ENCODE data around the gene MAP1LC3B.

MAP1LC3B gene

DNA sequence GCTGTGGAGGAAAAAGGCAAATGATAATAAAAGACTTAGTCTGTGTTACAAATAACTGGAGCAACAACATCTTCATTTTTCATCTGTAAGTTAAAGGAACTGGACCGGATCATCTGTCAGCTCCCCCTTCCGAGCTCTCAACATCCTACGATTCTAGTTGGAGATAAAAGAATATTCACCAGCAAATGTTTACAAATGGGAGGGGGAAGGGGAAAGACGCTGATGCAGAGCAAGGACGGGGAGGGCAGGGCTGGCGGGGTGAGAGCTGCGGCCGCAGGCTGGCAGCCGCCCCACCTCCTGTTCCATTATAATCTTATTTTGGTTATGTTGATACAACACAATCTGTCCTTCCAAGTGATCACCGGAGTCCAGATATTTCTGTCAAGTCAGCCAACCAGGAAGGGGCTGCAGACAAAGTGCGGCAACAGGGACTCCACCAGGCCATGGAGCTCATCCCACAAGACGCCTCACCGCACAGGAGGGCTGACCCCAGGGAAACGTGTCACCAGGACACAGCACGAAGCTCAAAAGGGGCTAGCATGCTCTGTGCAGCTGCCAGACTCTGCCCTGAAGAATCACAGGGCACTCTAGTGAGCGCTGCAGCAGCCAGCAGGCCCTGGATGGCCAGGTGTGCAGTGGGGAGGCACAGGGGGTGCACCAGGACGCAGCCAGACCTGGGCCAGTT lies 28.2 kb upstream of the MAP1LC3B start:
- no peak overlapping the region for H3K9ac ChIP-seq (ENCODE audit: low read length)
- no peak overlapping the region for H3K4me3 ChIP-seq (ENCODE audit: low read length)
- no peaks in the 10 kb centered on the region for H3K27me3 ChIP-seq (replicated peaks; ENCODE audit: insufficient read depth, low read length)

DNA sequence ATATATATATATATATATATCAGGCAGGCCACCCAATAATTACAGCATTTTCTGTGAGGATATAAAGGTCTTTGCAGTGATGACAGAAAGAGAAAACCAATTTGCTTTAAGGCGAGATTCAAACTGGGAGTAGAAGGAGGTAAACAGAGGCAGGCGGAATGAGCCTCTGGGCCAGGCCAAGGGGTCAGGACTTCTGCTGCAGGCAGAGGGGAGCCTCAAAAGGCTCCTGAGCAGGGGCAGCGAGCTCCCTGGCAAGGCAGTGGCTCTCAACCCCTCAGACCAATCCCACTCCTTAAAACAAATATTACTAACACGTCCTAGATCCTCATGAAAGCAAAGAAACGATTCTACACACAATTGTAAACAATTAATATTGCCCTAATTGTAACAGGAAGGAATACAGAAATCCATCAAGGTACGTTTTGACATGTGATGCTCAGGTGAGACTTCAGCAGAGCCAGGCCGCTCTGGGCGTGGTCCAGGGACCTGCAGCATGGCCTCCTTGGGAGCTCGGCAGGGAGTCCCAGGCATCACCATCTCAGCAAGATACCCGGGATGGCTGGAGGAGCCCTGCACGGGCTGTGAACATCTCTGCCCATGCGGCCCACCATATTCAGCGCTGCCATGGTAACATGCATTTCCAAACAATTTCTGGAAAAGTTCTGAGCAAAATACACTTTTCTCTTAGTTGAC lies 27.0 kb upstream of the MAP1LC3B start:
- no peaks in the 10 kb centered on the region for H4K20me1 ChIP-seq (ENCODE audit: insufficient read depth, low read length)
- no peak overlapping the region for H3K27ac ChIP-seq (ENCODE audit: low read length)
- no peak overlapping the region for H3K4me2 ChIP-seq (ENCODE audit: low read depth, low read length)

More for the DNA sequence above, 28.2 kb upstream of the MAP1LC3B start:
- no peak for DNase-seq
- H4K20me1 ChIP-seq (ENCODE audit: insufficient read depth, low read length): no peaks in the 10 kb centered on the region
- H3K79me2 ChIP-seq (ENCODE audit: low read length): peaks cover 5% of the 10 kb centered on the region; the same call in 1 of the 2 replicates
- H3K27ac ChIP-seq (ENCODE audit: low read length): no peak overlapping the region
- TF ChIP-seq, protein P1, sequence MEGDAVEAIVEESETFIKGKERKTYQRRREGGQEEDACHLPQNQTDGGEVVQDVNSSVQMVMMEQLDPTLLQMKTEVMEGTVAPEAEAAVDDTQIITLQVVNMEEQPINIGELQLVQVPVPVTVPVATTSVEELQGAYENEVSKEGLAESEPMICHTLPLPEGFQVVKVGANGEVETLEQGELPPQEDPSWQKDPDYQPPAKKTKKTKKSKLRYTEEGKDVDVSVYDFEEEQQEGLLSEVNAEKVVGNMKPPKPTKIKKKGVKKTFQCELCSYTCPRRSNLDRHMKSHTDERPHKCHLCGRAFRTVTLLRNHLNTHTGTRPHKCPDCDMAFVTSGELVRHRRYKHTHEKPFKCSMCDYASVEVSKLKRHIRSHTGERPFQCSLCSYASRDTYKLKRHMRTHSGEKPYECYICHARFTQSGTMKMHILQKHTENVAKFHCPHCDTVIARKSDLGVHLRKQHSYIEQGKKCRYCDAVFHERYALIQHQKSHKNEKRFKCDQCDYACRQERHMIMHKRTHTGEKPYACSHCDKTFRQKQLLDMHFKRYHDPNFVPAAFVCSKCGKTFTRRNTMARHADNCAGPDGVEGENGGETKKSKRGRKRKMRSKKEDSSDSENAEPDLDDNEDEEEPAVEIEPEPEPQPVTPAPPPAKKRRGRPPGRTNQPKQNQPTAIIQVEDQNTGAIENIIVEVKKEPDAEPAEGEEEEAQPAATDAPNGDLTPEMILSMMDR (IDR thresholded peaks at IDR 0.05; ENCODE audit: low read length): no peak
- TF ChIP-seq EZH2phosphoT487 (IDR thresholded peaks at IDR 0.05; ENCODE audit: low read length) (no peak), EZH2 (optimal IDR thresholded peaks at IDR 0.05; ENCODE audit: low read depth, low read length) (no peak)
- no peaks in the 10 kb centered on the region for H3K36me3 ChIP-seq (replicated peaks; ENCODE audit: insufficient read depth, low read length)
- no peaks in the 10 kb centered on the region for H3F3A ChIP-seq (ENCODE audit: insufficient read depth, low read length)
- no peak overlapping the region for H2AFZ ChIP-seq (ENCODE audit: low read length)
- H3K9me3 ChIP-seq (replicated peaks; ENCODE audit: insufficient read depth, low read length): no peaks in the 10 kb centered on the region
- no peak overlapping the region for H3K4me2 ChIP-seq (ENCODE audit: low read depth, low read length)
- no peaks in the 10 kb centered on the region for H3K4me1 ChIP-seq (ENCODE audit: low read length)
- no peaks in the 10 kb centered on the region for H3K9me2 ChIP-seq (replicated peaks; ENCODE audit: insufficient read depth, low read length)

DNA sequence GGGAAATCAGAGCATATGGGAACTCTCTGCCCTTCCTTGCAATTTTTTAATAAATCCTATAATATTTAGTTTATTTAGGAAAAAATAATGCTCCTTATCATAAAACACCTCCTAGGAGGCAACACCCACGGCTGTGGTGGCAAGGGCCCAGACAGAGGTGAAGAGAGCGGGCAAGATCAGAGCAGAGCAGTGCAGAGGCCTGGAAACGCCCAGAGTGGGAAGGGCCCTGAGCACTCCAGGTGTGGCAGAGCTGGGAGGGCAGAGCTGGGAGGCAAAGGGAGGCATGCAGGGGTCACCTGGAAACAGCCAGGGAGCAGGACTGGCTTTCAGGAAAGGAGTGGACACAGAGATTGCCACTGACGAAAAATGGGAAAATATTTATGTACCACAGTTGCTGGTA lies 25.8 kb upstream of the MAP1LC3B start:
- Histone ChIP-seq H3K79me2 (ENCODE audit: low read length) (peaks cover 19% of the 10 kb centered on the region), H3K4me1 (ENCODE audit: low read length) (no peaks in the 10 kb centered on the region), H3K9me3 (replicated peaks; ENCODE audit: insufficient read depth, low read length) (no peaks in the 10 kb centered on the region), H3K4me3 (ENCODE audit: low read length) (no peak overlapping the region), H4K20me1 (ENCODE audit: insufficient read depth, low read length) (no peaks in the 10 kb centered on the region), H3K36me3 (replicated peaks; ENCODE audit: insufficient read depth, low read length) (no peaks in the 10 kb centered on the region), H3K9ac (ENCODE audit: low read length) (no peak overlapping the region), H3F3A (ENCODE audit: insufficient read depth, low read length) (no peaks in the 10 kb centered on the region), H3K9me2 (replicated peaks; ENCODE audit: insufficient read depth, low read length) (no peaks in the 10 kb centered on the region), H3K27me3 (replicated peaks; ENCODE audit: insufficient read depth, low read length) (no peaks in the 10 kb centered on the region), H3K27ac (ENCODE audit: low read length) (no peak overlapping the region), H2AFZ (ENCODE audit: low read length) (no peak overlapping the region), H3K4me2 (ENCODE audit: low read depth, low read length) (no peak overlapping the region)
- TF ChIP-seq, protein P1 (IDR thresholded peaks at IDR 0.05; ENCODE audit: low read length): no peak
- TF ChIP-seq EZH2 (optimal IDR thresholded peaks at IDR 0.05; ENCODE audit: low read depth, low read length) (no peak), EZH2phosphoT487 (IDR thresholded peaks at IDR 0.05; ENCODE audit: low read length) (no peak)
- no peak for DNase-seq

More for the DNA sequence above, 27.0 kb upstream of the MAP1LC3B start:
- Histone ChIP-seq H3K9me3 (replicated peaks; ENCODE audit: insufficient read depth, low read length) (no peaks in the 10 kb centered on the region), H3K9ac (ENCODE audit: low read length) (no peak overlapping the region), H3K36me3 (replicated peaks; ENCODE audit: insufficient read depth, low read length) (no peaks in the 10 kb centered on the region), H3K4me1 (ENCODE audit: low read length) (no peaks in the 10 kb centered on the region), H3K4me3 (ENCODE audit: low read length) (no peak overlapping the region), H3F3A (ENCODE audit: insufficient read depth, low read length) (no peaks in the 10 kb centered on the region), H3K79me2 (ENCODE audit: low read length) (peaks cover 10% of the 10 kb centered on the region; the same call in 1 of the 2 replicates), H2AFZ (ENCODE audit: low read length) (no peak overlapping the region), H3K27me3 (replicated peaks; ENCODE audit: insufficient read depth, low read length) (no peaks in the 10 kb centered on the region), H3K9me2 (replicated peaks; ENCODE audit: insufficient read depth, low read length) (no peaks in the 10 kb centered on the region)
- DNase-seq: no peak
- no peak for TF ChIP-seq EZH2phosphoT487 (IDR thresholded peaks at IDR 0.05; ENCODE audit: low read length)
- TF ChIP-seq EZH2 (optimal IDR thresholded peaks at IDR 0.05; ENCODE audit: low read depth, low read length): no peak
- TF ChIP-seq, protein P1 (IDR thresholded peaks at IDR 0.05; ENCODE audit: low read length): no peak

Data from MM.1S (cell line).